GM21576 (cell line): ENCODE results near the gene XIRP1.

Source experiments
- ATAC-seq: cut with Tn5 transposase; IDR thresholded peaks from one replicate; pipeline ENCODE4 v1.9.1; 2021; ENCODE audit warnings: mild to moderate bottlenecking, moderate library complexity; ENCODE audit not compliant: unreplicated experiment

Gene XIRP1

GRCh38 chr3:39133822-39134221 lies 58.6 kb downstream of the XIRP1 start:
- no peak for ATAC-seq
